IPS-NIHi11 (cell line): ENCODE results near the gene MSH4.
"Not testable (repeated sequence)": the region's sequence is repeated elsewhere in the genome, so short reads cannot be mapped to it uniquely, and the experiment has no call there.

ENCODE experiments used
- DNase-seq: peaks from one replicate; pipeline ENCODE4 v3.0.0; 2012; ENCODE audit warnings: mixed read lengths, low spot score

Gene MSH4

GRCh38 chr1:75943037-75943436 is 146.4 kb downstream of the MSH4 start:
- DNase-seq: not testable (repeated sequence)

DNA sequence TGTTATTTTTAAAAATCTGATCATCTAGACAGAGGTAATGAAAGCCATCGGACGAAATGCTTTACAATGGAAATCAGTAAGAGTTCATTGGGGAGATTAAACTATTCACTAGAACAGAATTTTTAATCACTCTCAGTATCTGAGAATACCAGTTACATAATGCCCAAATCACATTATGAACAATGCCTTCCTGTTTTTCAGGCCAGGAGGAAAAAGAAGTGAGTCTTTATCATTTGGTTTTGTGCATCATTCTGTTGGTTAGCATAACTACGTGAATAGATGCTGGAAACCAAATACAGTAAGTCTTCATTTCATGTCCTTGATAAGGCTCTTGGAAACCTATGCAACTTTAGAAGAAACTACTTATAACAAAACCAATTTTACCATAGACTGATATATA is 153.5 kb downstream of the MSH4 start:
- DNase-seq: no peak

- DNase-seq: no peak
Observed at GRCh38 chr1:75952016-75952415, 155.3 kb downstream of the MSH4 start.

DNA sequence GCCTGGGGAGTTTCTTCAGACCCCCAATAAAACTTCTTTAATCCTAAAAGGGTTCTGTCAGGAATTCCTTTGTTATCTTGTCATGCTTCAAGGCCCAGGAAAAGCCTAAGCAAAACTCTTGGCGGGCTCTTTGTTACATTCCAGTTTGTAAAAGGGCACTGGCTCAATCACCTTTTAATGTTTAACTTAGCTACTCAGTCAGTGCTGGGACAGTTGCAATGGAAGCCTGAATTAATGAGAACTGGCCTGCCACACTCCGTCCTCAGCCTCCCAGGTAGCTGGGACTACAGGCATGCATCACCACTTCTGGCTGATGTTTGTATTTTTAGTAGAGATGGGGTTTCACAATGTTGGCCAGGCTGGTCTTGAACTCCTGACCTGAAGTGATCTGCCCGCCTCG is 156.8 kb downstream of the MSH4 start:
- no peak for DNase-seq

DNA sequence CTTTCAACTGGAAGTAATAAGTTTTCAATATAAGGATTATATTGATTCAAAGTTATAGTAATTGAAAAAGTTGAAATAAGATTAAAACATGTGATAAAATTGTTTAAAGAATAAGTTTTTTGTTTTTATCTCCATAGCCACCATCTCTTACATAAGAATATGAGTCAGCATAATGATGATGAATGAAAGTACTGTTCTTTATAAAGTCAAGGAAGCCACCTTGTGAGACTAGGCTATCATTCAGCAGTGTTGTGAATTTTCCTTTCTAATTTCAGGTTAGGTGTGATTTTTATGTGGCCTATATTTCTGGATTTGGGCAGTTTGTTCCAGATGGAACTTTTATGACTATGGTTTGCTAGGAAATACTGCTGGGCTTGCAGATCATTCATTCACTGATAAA is 157.9 kb downstream of the MSH4 start:
- no peak for DNase-seq
